ENCODE data around the gene MSRB1. TPM values are rescaled to one million over a fixed set of nuclear protein-coding genes. Genes with fewer than 3 reads are reported as not detected.
A peak's percentile ranks its signal among the peaks of the same experiment; 100 is the strongest.

MSRB1 gene
- total RNA-seq, 4 donors from 2014 or later: 18.7 to 44.3 (median 31.7) TPM

DNA sequence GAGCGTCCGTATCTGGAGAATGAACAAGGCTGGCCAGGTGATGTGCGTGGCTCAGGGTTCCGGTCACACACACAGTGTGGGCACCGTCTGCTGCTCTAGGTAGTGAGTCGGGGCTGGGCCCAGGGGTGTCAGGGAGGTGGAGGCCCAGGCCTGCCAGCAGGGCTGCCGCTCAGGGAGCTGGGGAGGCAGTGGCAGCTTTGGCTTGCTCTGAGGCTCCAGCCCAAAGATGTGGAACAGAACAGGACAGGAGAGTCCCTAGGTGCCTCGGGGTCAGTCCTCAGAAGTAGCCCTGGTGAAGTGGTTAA, 33.2 kb upstream of the MSRB1 start:
- intact Hi-C loops (cut with DNase I; ENCODE audit: low total_unique reads): no loop called here
- no peak overlapping the region for H3K4me3 ChIP-seq (ENCODE audit: low read depth, poor library complexity, severe bottlenecking)
- 92 to 95% methylated on average over 8 of the region's 8 CpGs for WGBS, 2 donors
- DNase-seq (ENCODE audit: low spot score in 2 of 2): no peak
- TF ChIP-seq, protein P1, sequence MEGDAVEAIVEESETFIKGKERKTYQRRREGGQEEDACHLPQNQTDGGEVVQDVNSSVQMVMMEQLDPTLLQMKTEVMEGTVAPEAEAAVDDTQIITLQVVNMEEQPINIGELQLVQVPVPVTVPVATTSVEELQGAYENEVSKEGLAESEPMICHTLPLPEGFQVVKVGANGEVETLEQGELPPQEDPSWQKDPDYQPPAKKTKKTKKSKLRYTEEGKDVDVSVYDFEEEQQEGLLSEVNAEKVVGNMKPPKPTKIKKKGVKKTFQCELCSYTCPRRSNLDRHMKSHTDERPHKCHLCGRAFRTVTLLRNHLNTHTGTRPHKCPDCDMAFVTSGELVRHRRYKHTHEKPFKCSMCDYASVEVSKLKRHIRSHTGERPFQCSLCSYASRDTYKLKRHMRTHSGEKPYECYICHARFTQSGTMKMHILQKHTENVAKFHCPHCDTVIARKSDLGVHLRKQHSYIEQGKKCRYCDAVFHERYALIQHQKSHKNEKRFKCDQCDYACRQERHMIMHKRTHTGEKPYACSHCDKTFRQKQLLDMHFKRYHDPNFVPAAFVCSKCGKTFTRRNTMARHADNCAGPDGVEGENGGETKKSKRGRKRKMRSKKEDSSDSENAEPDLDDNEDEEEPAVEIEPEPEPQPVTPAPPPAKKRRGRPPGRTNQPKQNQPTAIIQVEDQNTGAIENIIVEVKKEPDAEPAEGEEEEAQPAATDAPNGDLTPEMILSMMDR (IDR thresholded peaks at IDR 0.05): no peak
- no peak for TF ChIP-seq POLR2A (IDR thresholded peaks at IDR 0.05)

GRCh38 chr16:1975432-1976215, 32.6 kb upstream of the MSRB1 start:
- no peak overlapping the region for H3K4me3 ChIP-seq (ENCODE audit: low read depth, poor library complexity, severe bottlenecking)
- intact Hi-C loops (cut with DNase I; ENCODE audit: low total_unique reads): no loop called here
- no peak for DNase-seq (ENCODE audit: low spot score in 2 of 2)
- TF ChIP-seq, protein P1 (IDR thresholded peaks at IDR 0.05): no peak
- no peak for TF ChIP-seq POLR2A (IDR thresholded peaks at IDR 0.05)
- WGBS, 2 donors: 90 to 94% methylated on average over 25 to 32 of the region's 33 CpGs

GRCh38 chr16:1974157-1975070, 31.4 kb upstream of the MSRB1 start:
- no peak for DNase-seq (ENCODE audit: low spot score in 2 of 2)
- TF ChIP-seq, protein P1 (IDR thresholded peaks at IDR 0.05): no peak
- TF ChIP-seq POLR2A (IDR thresholded peaks at IDR 0.05): no peak
- intact Hi-C loops (cut with DNase I; ENCODE audit: low total_unique reads): no loop called here
- no peak overlapping the region for H3K4me3 ChIP-seq (ENCODE audit: low read depth, poor library complexity, severe bottlenecking)
- 90 to 94% methylated on average over 31 to 39 of the region's 42 CpGs for WGBS, 2 donors

DNA sequence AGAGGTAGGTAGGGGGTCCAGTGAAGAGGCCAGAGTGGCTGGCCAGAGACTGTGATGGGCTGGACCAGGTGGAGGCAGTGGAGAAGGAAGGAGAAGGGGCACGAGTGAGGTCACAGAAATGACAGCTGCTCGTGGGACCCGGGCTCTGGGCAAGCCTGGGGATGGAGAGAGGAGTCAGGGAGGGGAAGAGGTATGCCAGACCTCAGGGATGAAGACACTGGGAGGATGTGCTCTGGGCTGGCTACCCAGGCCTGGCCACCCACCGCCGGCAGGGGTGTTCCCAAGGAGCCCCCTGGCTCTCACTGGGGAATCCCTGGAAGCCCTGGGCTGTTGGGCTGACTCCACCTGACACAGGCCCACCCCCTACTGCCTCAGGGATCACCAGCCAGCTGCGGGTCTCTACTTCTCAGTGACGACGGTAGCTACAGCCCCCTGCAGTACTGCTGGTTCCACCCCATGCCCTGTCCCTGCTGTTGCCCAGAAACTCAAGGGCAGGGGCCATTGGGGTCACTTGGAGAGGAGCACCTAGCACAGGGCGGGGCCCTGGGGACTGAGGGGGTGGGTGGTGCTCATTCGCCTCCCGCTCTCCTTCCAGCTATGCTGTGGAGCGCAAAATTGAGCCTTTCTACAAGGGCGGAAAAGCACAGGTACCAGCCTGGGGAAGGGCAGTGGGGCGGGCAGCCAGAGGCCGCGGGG, 30.6 kb upstream of the MSRB1 start:
- 85 to 88% methylated on average over 16 of the region's 16 CpGs for WGBS, 2 donors
- intact Hi-C loops (cut with DNase I; ENCODE audit: low total_unique reads): no loop called here
- DNase-seq (ENCODE audit: low spot score in 2 of 2): no peak
- no peak overlapping the region for H3K4me3 ChIP-seq (ENCODE audit: low read depth, poor library complexity, severe bottlenecking)
- TF ChIP-seq, protein P1 (IDR thresholded peaks at IDR 0.05): no peak
- no peak for TF ChIP-seq POLR2A (IDR thresholded peaks at IDR 0.05)

DNA sequence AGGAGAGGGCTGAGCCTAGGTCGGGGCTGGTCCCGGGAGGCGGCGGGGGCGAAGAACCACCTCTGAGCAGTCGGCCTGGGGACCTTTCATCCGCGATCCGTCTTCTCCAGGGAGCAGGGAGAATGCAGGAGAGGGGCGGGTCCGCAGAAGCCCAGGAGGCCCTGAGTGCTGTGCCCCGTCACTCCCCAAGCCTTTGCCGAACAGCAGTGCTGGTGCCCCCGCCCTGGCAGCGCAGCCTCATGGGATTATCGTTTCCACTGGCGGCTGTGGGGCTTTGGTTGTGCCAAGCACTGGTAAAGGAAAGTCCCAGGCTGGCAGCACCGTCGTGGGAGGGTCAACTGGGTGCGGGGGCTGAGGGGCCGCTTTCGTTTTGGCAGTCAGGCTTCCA, 29.5 kb upstream of the MSRB1 start:
- peak overlapping the region; percentile 99 for H3K4me3 ChIP-seq (ENCODE audit: low read depth, poor library complexity, severe bottlenecking)
- WGBS, 2 donors: 2 to 5% methylated on average over 18 to 21 of the region's 22 CpGs

More for the DNA sequence above, 29.5 kb upstream of the MSRB1 start:
- intact Hi-C loops (cut with DNase I; ENCODE audit: low total_unique reads): no loop called here
- TF ChIP-seq, protein P1 (IDR thresholded peaks at IDR 0.05): no peak
- TF ChIP-seq POLR2A (IDR thresholded peaks at IDR 0.05): no peak
- no peak for DNase-seq (ENCODE audit: low spot score in 2 of 2)
